KBM-7 (cell line): ENCODE data around the gene LRP1B.
A peak's percentile ranks its signal among the peaks of the same experiment; 100 is the strongest.

Experiments used
- DNase-seq: peaks from one replicate; pipeline ENCODE4 v3.0.0-alpha.2; 2015
- in situ Hi-C: fragments of 300-500 bp; cut with MboI; formaldehyde crosslinking; loops from 2 replicates; pipeline ENCODE4 v1.14.3; 2020; ENCODE audit warnings: low sequenced_read_pairs, low pct_unique_long_range_greater_than_20kb, mixed read lengths

Gene LRP1B

GRCh38 chr2:141929331-141930252 is 201.2 kb downstream of the LRP1B start:
- no peak for DNase-seq
- in situ Hi-C loops: no loop called here

DNA sequence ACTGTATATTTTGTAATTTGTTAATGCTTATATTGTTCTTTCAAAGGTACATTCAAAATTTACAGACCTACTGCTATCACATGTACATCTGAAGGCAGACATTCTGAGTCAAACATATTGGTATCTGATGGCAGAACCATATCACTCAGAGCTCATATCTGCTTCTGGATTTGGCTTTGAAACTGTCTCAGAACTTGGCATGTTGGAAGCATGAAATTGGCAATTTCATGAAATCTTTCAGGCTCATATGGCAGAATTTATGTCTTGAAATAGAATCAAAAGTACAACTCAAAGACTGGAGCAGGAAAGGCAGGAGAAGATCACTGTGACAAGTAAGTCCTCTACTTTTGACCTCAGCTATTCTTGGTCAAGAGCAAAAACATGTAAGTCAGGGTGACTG is 202.3 kb downstream of the LRP1B start:
- DNase-seq: no peak
- in situ Hi-C loops: no loop called here

GRCh38 chr2:141927536-141927935 is 203.3 kb downstream of the LRP1B start:
- in situ Hi-C loops: no loop called here
- no peak for DNase-seq

GRCh38 chr2:141925511-141925910 is 205.3 kb downstream of the LRP1B start:
- DNase-seq: no peak
- in situ Hi-C loops: no loop called here

DNA sequence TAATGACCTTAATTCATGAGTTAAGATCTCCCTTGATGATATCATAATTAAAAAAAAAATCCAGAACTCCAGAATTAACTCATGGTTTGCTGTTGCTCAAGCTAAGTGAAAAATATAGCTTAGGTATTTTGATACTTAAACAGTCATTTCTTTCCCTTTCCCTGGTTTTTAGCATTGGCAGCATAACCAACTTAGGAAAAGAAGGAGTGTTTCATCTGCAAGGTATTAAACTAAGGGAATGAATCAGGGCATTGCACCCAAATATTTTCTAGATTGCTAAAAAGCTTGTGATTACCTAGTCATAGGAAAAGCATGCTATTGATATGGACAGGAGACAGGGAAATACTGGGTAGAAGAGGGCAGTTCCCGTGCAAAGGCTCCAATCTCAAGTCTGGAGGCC is 207.2 kb downstream of the LRP1B start:
- DNase-seq: no peak
- in situ Hi-C loops: no loop called here

DNA sequence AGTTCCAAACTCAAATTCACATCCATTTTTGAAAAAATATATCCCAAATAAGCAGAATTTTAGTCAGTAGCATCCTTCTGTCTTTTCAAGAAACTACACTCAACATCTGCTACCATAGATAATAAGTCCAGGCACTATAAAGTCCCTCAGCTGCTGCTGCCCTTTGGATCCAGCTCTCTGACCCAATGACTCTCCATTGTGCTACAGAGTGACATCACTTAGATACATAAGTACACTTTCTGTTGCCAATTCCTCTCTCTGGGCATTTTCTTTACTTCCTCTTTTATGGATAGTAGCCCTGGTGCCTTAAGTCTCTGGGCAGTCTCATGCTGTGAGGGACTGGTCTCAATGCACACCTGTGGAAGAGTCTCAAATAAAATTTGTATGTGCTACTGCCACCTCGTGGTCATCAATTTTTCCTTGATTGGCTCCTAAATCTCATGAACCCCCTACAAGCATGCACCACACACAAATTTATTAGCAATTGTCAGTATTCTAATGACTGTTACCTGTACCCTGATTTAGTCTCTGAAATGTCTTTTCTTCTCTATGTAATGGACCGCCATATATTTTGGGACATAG is 219.2 kb downstream of the LRP1B start:
- in situ Hi-C loops: no loop called here
- peak; percentile 61 for DNase-seq

DNA sequence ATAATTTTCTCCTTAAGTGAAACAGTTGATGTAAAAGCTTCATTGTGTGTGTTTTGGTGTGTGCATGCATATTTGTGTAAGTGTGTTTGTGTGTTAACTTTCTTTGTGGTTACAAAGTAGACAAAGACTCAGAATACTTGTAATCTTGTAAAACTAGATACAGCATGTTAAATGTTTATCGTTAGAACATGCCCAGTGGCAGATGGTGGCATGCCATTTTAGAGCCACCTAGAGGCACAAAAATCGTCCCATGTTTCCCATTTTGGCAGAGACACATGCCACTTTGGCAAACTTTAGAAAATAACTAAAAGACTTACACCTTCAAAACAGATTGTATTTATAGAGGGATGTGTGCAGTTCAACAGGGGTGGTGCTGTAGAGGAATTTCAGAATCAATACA is 224.1 kb downstream of the LRP1B start:
- in situ Hi-C loops: no loop called here
- DNase-seq: no peak

GRCh38 chr2:141900826-141901225 is 230.0 kb downstream of the LRP1B start:
- in situ Hi-C loops: no loop called here
- no peak for DNase-seq

DNA sequence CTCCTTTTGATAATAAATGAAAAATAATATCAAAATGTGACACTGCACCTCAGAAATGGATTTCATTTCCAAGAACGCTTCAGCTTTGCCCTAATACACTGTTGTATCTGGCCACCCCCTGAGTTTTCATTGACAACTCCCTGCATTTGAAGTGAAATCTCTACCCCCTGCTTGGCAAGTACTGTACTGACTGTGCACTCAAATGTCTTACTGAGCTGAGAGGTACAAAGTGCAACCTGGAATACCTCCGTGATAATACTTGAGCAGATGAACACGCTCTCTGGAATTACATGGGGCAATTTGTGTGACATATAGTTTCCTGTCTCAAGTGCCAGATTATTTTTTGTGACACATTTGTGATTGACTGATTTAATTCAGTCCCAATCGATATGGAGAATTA is 231.1 kb downstream of the LRP1B start:
- DNase-seq: no peak
- in situ Hi-C loops: no loop called here

- in situ Hi-C loops: no loop called here
- no peak for DNase-seq
Measured at GRCh38 chr2:141889788-141890187, 241.0 kb downstream of the LRP1B start.

GRCh38 chr2:141888987-141889555 is 241.7 kb downstream of the LRP1B start:
- in situ Hi-C loops: no loop called here

DNA sequence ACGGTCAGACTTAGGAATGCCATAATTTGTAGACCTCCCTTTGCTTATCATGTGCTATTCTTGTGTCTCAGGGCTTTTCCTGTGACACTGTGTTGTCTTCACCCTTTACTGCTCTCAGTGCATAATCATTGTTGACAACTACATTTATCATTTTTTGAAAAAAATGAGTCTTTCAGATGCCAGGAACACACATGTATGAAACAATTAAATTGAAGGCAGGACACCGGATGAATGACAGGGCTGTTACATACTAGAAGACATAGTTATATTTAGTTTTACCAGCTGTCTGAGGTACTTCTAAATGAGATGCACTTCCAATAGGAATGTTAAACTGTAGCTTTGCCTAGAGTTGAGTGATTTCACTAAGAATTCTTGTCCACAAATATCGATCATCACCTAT is 243.5 kb downstream of the LRP1B start:
- no peak for DNase-seq
- in situ Hi-C loops: no loop called here

More at GRCh38 chr2:141888987-141889555, 241.7 kb downstream of the LRP1B start:
- no peak for DNase-seq

DNA sequence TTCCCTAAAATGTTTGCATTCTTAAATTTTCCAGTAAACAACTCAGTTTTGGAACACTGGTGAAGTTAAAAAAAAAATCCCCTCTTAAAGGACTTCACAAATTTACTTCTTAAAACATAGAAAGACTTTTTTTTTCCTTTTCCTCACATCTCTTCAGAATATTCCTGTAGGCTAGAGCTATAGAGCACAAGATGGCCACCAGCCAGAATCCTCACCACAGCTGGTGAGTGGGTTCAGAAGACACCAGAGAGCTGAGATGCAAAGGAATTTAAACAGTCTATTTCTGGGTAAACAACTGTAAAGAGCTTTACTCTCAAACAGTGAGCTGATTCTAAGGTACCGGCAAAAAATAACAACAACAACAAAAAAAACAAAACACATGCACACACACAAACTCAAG is 252.8 kb downstream of the LRP1B start:
- no peak for DNase-seq
- in situ Hi-C loops: no loop called here

- in situ Hi-C loops: no loop called here
- DNase-seq: no peak
Measured at GRCh38 chr2:141871913-141872634, 258.7 kb downstream of the LRP1B start.

DNA sequence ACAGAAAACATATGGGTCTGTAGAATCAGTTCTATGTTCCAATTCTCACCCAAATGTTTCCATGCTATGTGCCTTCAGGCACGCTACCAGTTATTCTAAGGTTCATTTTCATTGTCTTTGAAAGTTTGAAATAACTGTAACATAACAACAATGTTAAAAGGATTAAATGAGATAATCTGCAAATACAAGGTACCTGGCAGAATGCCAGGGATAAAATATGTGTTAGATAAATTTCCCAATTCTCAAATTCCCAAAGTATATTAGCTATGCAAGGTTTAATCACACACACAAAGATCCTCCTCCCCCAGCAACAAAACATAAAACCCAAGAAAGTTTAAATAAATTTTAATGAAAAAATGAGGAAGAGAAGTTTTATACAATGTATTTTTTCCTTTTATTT is 261.2 kb downstream of the LRP1B start:
- no peak for DNase-seq
- in situ Hi-C loops: no loop called here

GRCh38 chr2:141863964-141864363 is 266.9 kb downstream of the LRP1B start:
- in situ Hi-C loops: no loop called here

DNA sequence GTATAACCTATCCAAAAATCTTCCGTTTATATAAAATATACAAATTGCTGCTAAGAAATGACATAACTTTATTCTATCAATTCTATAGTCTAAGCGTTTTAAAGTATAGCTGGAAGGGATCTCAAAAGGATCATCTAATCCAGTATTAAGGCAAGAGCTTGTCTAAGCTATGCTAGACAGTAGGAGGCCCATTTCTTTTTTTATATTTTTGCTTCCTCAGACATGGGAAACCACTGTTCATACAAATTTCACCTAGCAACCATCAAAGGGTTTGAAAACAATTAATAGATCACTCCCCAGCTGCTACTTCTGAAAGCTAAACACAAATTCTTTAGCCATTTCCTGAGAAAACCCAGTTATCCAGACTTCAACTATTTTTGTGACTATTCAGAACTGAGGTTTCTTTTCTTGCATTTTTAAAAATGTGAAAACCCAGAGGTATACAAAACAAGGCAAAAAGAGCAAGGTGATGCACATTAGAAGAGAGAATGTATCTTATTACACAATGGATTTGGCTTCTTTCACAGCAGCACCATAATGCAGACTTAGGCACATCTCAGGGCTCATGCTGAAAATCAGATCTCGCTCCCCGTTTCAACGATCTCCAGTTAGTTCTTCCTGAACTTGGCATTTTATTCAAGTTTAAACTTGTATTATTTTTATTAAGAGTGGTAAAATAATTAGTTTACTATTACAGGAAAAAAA is 274.4 kb downstream of the LRP1B start:
- in situ Hi-C loops: no loop called here
- DNase-seq: no peak

More at GRCh38 chr2:141863964-141864363, 266.9 kb downstream of the LRP1B start:
- DNase-seq: no peak

- no peak for DNase-seq
Measured at GRCh38 chr2:141848191-141848590, 282.6 kb downstream of the LRP1B start.

GRCh38 chr2:141844231-141844630 is 286.6 kb downstream of the LRP1B start:
- in situ Hi-C loops: no loop called here

More at GRCh38 chr2:141848191-141848590, 282.6 kb downstream of the LRP1B start:
- in situ Hi-C loops: no loop called here

More at GRCh38 chr2:141844231-141844630, 286.6 kb downstream of the LRP1B start:
- no peak for DNase-seq
